HT-29 (cell line): ENCODE data around the gene CBFA2T2. TPM values are rescaled to one million over a fixed set of nuclear protein-coding genes. Genes with fewer than 3 reads are reported as not detected.
"Not testable (repeated sequence)": the region's sequence is repeated elsewhere in the genome, so short reads cannot be mapped to it uniquely, and the experiment has no call there.

Source experiments
- DNase-seq: peaks from one replicate; pipeline ENCODE4 v3.0.0-alpha.2; 2015; ENCODE audit warnings: low spot score
- total RNA-seq: library from RNA; depleted of rRNA; stranded (reverse); fragments of >200 nt; shearing (Covaris generic); gene quantifications from 2 replicates; pipeline ENCODE4 v1.2.3, GENCODE V29; 2014

The CBFA2T2 gene
- total RNA-seq, 1 experiment from 2014 or later, result 9.6 TPM

GRCh38 chr20:33622705-33623365, 132.9 kb downstream of the CBFA2T2 start:
- no peak for DNase-seq

DNA sequence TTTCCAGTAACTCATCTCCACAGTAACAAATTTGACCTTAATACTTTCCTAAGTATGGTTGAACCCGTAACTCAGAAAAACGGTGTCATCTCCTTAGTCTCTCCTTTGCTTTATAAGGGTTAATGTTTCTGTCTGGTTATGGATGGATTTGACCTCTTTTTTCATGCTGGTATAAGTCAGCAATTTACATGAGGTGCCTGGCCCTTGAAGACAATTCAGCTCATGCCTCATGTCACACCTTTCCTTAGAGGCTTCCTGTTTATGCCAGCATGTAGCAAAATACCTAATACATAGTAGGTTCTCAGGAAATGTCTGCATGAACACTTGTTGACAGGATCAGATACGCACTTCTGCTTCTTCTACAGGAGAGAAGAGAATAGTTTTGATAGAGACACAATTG, 134.5 kb downstream of the CBFA2T2 start:
- DNase-seq, result no peak

DNA sequence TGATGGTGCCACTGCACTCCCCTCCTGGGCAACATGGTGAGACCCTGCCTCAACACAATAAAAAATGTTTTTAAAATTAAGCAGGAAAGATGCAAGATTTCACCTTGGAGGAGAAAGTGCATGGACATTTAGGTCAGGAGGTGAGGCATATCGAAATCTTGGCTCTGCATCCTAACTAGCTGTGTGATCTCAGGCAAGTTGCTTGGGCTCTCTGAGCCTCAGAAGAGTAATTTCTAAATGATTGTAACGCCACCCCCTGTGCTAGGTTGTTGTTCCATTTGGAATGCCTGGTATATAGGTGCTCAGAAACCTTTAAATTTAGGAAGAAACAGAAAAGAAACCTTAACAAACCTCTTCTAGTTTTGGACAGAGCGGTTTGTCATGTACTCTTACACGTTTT, 136.3 kb downstream of the CBFA2T2 start:
- DNase-seq, result no peak

DNA sequence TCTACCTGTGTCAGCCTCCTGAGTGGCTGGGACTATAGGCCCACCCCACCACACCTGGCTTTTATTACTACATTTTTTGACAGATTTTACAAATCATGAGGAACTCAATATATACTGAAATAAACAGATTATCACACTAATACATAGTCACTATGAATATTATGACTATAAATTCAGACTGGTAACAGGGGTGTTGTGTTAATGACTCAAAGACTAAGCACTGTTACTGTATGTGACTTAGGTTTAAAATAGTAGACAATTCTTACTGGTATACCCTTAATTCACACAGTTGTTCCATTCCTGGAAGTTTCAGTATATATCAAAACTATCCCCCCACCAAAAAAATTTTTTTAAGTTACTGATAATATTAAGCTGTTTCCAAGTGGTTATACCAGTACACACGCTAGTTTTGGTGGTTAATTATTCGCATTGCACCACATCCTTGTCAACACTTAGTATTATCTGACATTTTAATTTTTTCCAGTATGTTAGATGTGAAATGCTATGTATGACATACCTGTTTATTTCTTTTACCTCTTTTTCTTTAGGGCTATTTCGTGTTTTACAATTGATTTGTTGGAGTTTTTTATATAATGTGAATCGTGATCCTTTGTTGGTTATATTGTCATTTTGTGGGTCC, 137.8 kb downstream of the CBFA2T2 start:
- no peak for DNase-seq

- DNase-seq, result no peak
Observed at GRCh38 chr20:33629533-33629932, 139.6 kb downstream of the CBFA2T2 start.

GRCh38 chr20:33629979-33630378, 140.1 kb downstream of the CBFA2T2 start:
- no peak for DNase-seq

GRCh38 chr20:33630507-33630906, 140.6 kb downstream of the CBFA2T2 start:
- DNase-seq, result no peak

DNA sequence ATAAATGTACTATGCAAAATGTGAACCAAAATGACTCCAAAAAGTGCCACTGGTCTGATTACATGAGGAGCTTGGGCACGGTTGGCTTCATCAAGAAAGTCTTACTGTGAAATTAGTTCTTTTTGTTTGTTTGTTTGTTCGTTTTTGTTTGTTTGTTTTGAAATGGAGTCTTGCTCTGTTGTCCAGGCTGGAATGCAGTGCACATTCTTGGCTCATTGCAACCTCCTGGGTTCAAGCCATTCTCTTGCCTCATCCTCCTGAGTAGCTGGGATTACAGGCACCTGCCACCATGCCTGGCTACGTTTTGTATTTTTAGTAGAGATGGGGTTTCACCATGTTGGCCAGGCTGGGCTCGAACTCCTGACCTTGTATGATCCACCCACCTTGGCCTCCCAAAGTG, 142.0 kb downstream of the CBFA2T2 start:
- DNase-seq, result not testable (repeated sequence)

GRCh38 chr20:33635341-33635740, 145.4 kb downstream of the CBFA2T2 start:
- no peak for DNase-seq

DNA sequence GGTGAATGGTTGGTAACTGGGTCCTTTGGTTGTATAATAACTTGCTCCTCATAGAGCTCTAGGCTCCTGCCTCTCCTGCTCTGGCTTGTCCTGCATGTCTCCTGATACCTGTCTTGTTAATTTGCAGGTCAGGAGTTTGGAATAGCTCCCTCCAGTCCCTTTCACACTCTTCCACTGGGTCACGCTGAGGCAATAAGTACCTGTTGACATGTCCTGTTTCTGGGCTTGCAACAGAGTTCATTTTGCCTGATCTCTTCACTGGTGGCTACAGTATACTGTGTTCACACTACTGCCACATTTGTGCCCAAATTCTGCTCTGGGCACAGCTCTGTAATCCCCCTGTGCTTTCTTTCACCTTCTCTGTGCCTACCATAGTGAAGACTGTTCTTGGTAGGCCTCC, 146.9 kb downstream of the CBFA2T2 start:
- no peak for DNase-seq

GRCh38 chr20:33640287-33640686, 150.4 kb downstream of the CBFA2T2 start:
- DNase-seq, result no peak

- no peak for DNase-seq
Observed at GRCh38 chr20:33644313-33645071, 154.6 kb downstream of the CBFA2T2 start.

DNA sequence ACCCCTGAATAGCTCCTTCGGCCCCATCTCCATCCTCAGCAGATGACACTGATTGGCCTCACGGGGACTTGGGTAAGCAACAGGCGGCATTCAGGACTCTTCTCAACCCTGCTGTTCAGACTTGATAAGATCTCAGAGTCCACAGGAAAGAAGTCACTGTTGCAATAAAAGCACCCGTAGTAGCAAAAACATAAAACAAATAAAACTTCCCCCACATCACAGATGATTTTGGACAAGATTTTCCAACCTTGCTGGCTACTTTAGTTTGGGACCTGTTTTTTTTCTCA, 155.1 kb downstream of the CBFA2T2 start:
- DNase-seq, result no peak

DNA sequence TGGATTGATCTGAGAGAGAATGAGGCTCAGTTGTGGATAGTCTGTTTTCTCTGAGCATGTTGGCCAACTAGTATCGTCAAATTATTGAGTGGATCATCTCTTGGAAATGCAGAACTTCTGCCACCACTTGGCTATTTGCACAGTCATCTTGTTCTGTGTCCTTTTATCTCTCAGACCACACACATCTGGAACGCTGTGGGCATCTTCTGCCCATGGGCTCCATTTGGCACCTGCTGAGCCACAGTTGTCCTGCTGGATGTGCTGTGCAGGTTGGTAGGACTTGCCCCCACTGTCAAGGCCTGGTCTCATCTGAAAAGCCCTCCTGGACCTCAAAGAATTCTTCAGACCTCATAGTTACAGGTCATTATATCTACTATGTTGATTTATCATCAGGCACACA, 155.5 kb downstream of the CBFA2T2 start:
- DNase-seq, result no peak

DNA sequence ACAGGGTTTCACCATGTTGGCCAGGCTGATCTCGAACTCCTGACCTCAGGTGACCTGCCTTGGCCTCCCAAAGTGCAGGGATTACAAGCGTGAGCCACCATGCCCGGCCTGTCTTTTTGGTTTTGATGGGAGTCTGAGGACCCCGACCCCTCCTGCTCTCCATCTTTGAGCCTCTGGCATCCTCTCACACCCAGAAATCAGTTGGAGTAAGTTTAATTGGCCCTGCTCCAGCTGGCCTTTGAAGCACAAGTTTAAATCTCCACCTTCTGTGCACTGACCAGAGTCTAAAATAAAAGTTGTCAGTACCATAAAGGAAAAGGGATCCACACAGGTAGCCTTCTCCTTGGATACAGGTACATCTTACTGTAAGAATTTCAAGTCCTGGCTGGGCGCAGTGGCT, 156.3 kb downstream of the CBFA2T2 start:
- no peak for DNase-seq

- not testable (repeated sequence) for DNase-seq
Observed at GRCh38 chr20:33646959-33647602, 157.2 kb downstream of the CBFA2T2 start.

- no peak for DNase-seq
Observed at GRCh38 chr20:33647603-33648395, 157.9 kb downstream of the CBFA2T2 start.

DNA sequence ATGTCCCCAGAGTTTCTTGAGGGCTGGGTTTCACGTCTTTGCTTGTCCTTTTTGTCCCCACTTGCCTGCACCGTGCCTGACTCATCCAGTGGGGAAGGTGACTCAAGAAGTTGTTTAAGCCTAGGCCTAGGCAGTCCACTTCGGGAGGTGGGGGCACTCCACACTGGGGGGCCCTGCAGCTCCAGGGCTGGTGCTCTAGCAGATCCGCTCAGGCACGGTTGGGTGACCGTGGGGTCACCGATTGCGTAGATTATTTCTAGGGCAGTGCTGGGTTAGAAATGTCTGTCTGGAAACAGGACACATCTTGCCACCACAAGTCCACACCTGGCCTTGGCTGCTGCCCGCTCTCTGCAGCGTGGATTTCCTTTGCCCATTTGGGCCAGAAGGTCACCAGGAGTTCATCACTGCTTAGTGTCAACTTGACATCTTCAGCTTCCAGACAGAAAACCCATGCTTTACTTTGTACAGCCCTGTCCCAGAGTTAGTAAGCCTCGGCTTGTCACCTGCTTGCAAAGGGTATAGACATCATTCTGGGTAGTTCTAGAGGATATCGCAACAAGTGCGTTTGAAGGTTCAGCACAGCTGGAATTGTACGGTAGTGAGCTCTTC, 158.6 kb downstream of the CBFA2T2 start:
- DNase-seq, result no peak

DNA sequence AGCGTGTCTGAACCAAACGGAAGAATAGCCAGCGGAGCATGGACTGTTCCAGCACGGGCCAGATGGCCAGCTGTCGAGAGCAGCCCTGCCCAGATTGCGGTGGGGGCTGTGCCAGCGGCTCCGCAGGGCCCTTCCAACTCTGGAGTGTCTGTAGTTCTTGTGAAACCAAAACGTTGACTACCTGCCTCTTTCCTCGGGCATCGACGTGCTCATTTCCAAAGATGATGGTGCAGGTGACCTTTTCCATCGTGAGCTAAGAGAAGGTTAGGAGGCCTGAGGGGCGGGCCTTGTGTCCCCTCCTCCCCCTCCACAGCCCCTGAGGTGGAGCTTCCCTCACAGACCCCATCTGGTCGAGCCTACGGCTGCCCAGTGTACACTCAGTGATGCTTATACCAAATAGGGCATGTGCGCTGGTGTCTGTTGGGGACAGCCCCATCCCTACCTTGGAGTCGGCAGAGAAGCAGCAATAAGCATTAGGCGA, 159.3 kb downstream of the CBFA2T2 start:
- DNase-seq, result no peak

GRCh38 chr20:33650111-33650752, 160.3 kb downstream of the CBFA2T2 start:
- DNase-seq, result no peak
